Heart left ventricle (tissue), 13 donors: ENCODE data around the gene ITGA5.

ENCODE experiments used
- CTCF ChIP-seq, 12 donors: fragments of 200-600 bp; sonication (generic) in 4 of 12; IDR thresholded peaks; one replicate each; pipeline versions ENCODE4 v1.5.0 to v1.8.0; 2018 to 2022; ENCODE audit warnings: antibody characterized with exemption in 12 of 12, mild to moderate bottlenecking in 5 of 12
- POLR2A ChIP-seq, 2 donors: fragments of 450-650 bp; IDR thresholded peaks; one replicate each; pipeline ENCODE4 v1.6.1; 2017; ENCODE audit warnings: antibody characterized with exemption in 2 of 2, mild to moderate bottlenecking in 2 of 2, moderate library complexity in 2 of 2
- donor health status: ischemic (EF 13 %, LVEDD 7.1; RV severe dilation, severe dysfunction).
- donor health status: DM: no; HTN: yes; CAD: no.
- donor health status: DM: no; HTN: no; CAD: no.
- donor health status: ischemic (EF 25% LVEDD 6.9; RV normal size, moderate dysfunction).
- donor health status: ischemic (EF 25% LVEDD 5.7; RV mildly dilated, moderate dysfunction).
- donor health status: ischemic (EF 35%, LVEDD 5.7; RV mildly dilated, moderate dysfunction).
- donor health status: nonischemic (EF 11% LVEDD 7.7; RV severe dilation, severe dysfunction).
- donor health status: DM: yes; HTN: yes; CAD: no.
- donor health status: PGD.
- donor health status: ischemic (EF 29% LVEDD 5.4; RV normal size, mild dysfunction).
- donor health status: nonischemic (EF 23%, LVEDD 6.1; RV moderate dilation, normal function).

GRCh38 chr12:54375259-54375579, 43.8 kb downstream of the ITGA5 start:
- TF ChIP-seq POLR2A (IDR thresholded peaks at IDR 0.05) (no peak), CTCF (IDR thresholded peaks at IDR 0.05) (no peak)
